ENCODE results near the gene UNKL. TPM values are rescaled to one million over a fixed set of nuclear protein-coding genes. Genes with fewer than 3 reads are reported as not detected.

UNKL gene
- total RNA-seq, 2 experiments from 2014 or later, result 26.0 to 33.4 TPM

- H3K4me1 Mint-ChIP-seq (ENCODE audit: low read depth), result peaks cover 9% of the 10 kb centered on the region
- no peaks in the 10 kb centered on the region for H3K9me3 Mint-ChIP-seq
- no peaks in the 10 kb centered on the region for H3K36me3 Mint-ChIP-seq
- no peak overlapping the region for H3K27ac Mint-ChIP-seq
- intact Hi-C loops (cut with micrococcal nuclease), result no loop called here
- POLR2A ChIA-PET, result interaction anchor here (0.6 kb wide), 1 partner anchor 145 kb away, joined by 5 read pairs; no protein-coding TSS in a partner anchor
- DNase-seq, result no peak
- CTCF ChIA-PET, result no interaction called here
- H3K4me3 Mint-ChIP-seq, result no peak overlapping the region
- H3K27me3 Mint-ChIP-seq, result no peaks in the 10 kb centered on the region
These were observed 11.3 kb upstream of the UNKL start for GRCh38 chr16:1425616-1426370.

GRCh38 chr16:1424028-1424427 is 9.5 kb upstream of the UNKL start:
- no peak for DNase-seq
- no peak overlapping the region for H3K27ac Mint-ChIP-seq
- POLR2A ChIA-PET, result no interaction called here
- no peaks in the 10 kb centered on the region for H3K27me3 Mint-ChIP-seq
- H3K36me3 Mint-ChIP-seq, result peaks cover 2% of the 10 kb centered on the region
- intact Hi-C loops (cut with micrococcal nuclease), result loop anchor here (5.0 kb wide), 1 partner anchor 118 kb away; no protein-coding TSS in a partner anchor
- no peaks in the 10 kb centered on the region for H3K9me3 Mint-ChIP-seq
- CTCF ChIA-PET, result no interaction called here
- no peak overlapping the region for H3K4me3 Mint-ChIP-seq
- peaks cover 15% of the 10 kb centered on the region for H3K4me1 Mint-ChIP-seq (ENCODE audit: low read depth)

- H3K9me3 Mint-ChIP-seq, result no peaks in the 10 kb centered on the region
- CTCF ChIA-PET, result no interaction called here
- no peak for DNase-seq
- POLR2A ChIA-PET, result no interaction called here
- H3K36me3 Mint-ChIP-seq, result peaks cover 2% of the 10 kb centered on the region
- H3K4me1 Mint-ChIP-seq (ENCODE audit: low read depth), result peaks cover 23% of the 10 kb centered on the region
- intact Hi-C loops (cut with micrococcal nuclease), result loop anchor here (5.0 kb wide), 1 partner anchor 120 kb away; no protein-coding TSS in a partner anchor
- H3K27me3 Mint-ChIP-seq, result no peaks in the 10 kb centered on the region
- peak overlapping the region; percentile 87 for H3K4me3 Mint-ChIP-seq
- H3K27ac Mint-ChIP-seq, result peak overlapping the region; percentile 97
These were observed 7.6 kb upstream of the UNKL start for GRCh38 chr16:1422076-1422475.

- POLR2A ChIA-PET, result interaction anchor here (0.7 to 1.8 kb wide), 13 partner anchors 9 to 362 kb away, joined by 3 to 14 read pairs (median 4); partner anchors contain the start of genes MAPK8IP3, TELO2 and UBE2I
These were observed 5.6 kb upstream of the UNKL start for GRCh38 chr16:1420111-1420539.

GRCh38 chr16:1416521-1416941 is 2.0 kb upstream of the UNKL start:
- no peak overlapping the region for H3K27ac Mint-ChIP-seq
- H3K27me3 Mint-ChIP-seq, result no peaks in the 10 kb centered on the region
- H3K9me3 Mint-ChIP-seq, result no peaks in the 10 kb centered on the region
- no peak overlapping the region for H3K4me3 Mint-ChIP-seq
- H3K36me3 Mint-ChIP-seq, result peaks cover 2% of the 10 kb centered on the region
- DNase-seq, result no peak
- ChIA-PET CTCF (interaction anchor here (0.7 kb wide), 1 partner anchor 816 kb away, joined by 4 read pairs; no protein-coding TSS in a partner anchor), POLR2A (no interaction called here)
- H3K4me1 Mint-ChIP-seq (ENCODE audit: low read depth), result peaks cover 31% of the 10 kb centered on the region
- intact Hi-C loops (cut with micrococcal nuclease), result no loop called here

More at GRCh38 chr16:1420111-1420539, 5.6 kb upstream of the UNKL start:
- H3K4me3 Mint-ChIP-seq, result peak overlapping the region; percentile 87
- no peaks in the 10 kb centered on the region for H3K27me3 Mint-ChIP-seq
- no peaks in the 10 kb centered on the region for H3K9me3 Mint-ChIP-seq
- CTCF ChIA-PET, result interaction anchor here (0.8 to 1.7 kb wide), 4 partner anchors 41 to 286 kb away, joined by 3 to 6 read pairs (median 4); partner anchors contain the start of gene MAPK8IP3
- peaks cover 27% of the 10 kb centered on the region for H3K4me1 Mint-ChIP-seq (ENCODE audit: low read depth)
- intact Hi-C loops (cut with micrococcal nuclease), result loop anchor here (1.0 to 5.0 kb wide), 6 partner anchors 41 to 353 kb away; partner anchors contain the start of genes CRAMP1, EME2, IFT140 and MRPS34
- DNase-seq, result peak; percentile 28
- peaks cover 2% of the 10 kb centered on the region for H3K36me3 Mint-ChIP-seq
- peak overlapping the region; percentile 64 for H3K27ac Mint-ChIP-seq

- ChIA-PET CTCF (no interaction called here), POLR2A (no interaction called here)
- H3K9me3 Mint-ChIP-seq, result no peaks in the 10 kb centered on the region
- DNase-seq, result peak; percentile 82
- H3K4me3 Mint-ChIP-seq, result peak overlapping the region; percentile 83
- H3K27me3 Mint-ChIP-seq, result no peaks in the 10 kb centered on the region
- peak overlapping the region; percentile 80 for H3K27ac Mint-ChIP-seq
- intact Hi-C loops (cut with micrococcal nuclease), result loop anchor here (5.0 kb wide), 1 partner anchor 52 kb away; no protein-coding TSS in a partner anchor
- peaks cover 26% of the 10 kb centered on the region for H3K4me1 Mint-ChIP-seq (ENCODE audit: low read depth)
- H3K36me3 Mint-ChIP-seq, result no peaks in the 10 kb centered on the region
These were observed 596 bp downstream of the UNKL start for GRCh38 chr16:1413684-1414531.

GRCh38 chr16:1412847-1413246 is 1.7 kb downstream of the UNKL start:
- Mint-ChIP-seq H3K4me1 (ENCODE audit: low read depth) (peaks cover 25% of the 10 kb centered on the region), H3K9me3 (no peaks in the 10 kb centered on the region), H3K4me3 (no peak overlapping the region), H3K27me3 (no peaks in the 10 kb centered on the region), H3K36me3 (no peaks in the 10 kb centered on the region), H3K27ac (no peak overlapping the region)
- intact Hi-C loops (cut with micrococcal nuclease), result loop anchor here (5.0 kb wide), 1 partner anchor 51 kb away; no protein-coding TSS in a partner anchor
- DNase-seq, result no peak
- CTCF ChIA-PET, result interaction anchor here (1.1 to 1.3 kb wide), 2 partner anchors 34 to 293 kb away, joined by 3 read pairs; partner anchors contain the start of gene MAPK8IP3
- POLR2A ChIA-PET, result no interaction called here

GRCh38 chr16:1408171-1408837 is 6.2 kb downstream of the UNKL start:
- Mint-ChIP-seq H3K27me3 (no peaks in the 10 kb centered on the region), H3K4me3 (peak overlapping the region; percentile 69), H3K9me3 (no peaks in the 10 kb centered on the region), H3K4me1 (ENCODE audit: low read depth) (peaks cover 21% of the 10 kb centered on the region), H3K27ac (no peak overlapping the region), H3K36me3 (peaks cover 2% of the 10 kb centered on the region)
- intact Hi-C loops (cut with micrococcal nuclease), result no loop called here
- ChIA-PET POLR2A (interaction anchor here (1.0 to 1.7 kb wide), 2 partner anchors 13 to 44 kb away, joined by 4 to 5 read pairs; partner anchors contain the start of gene UQCC4), CTCF (interaction anchor here (0.6 kb wide), 3 partner anchors 45 to 107 kb away, joined by 3 to 5 read pairs (median 3); no protein-coding TSS in a partner anchor)
- peak; percentile 95 for DNase-seq

- Mint-ChIP-seq H3K4me3 (peak overlapping the region; percentile 35), H3K27me3 (no peaks in the 10 kb centered on the region), H3K4me1 (ENCODE audit: low read depth) (peaks cover 21% of the 10 kb centered on the region), H3K36me3 (peaks cover 2% of the 10 kb centered on the region), H3K9me3 (no peaks in the 10 kb centered on the region), H3K27ac (no peak overlapping the region)
- CTCF ChIA-PET, result interaction anchor here (0.6 to 1.2 kb wide), 5 partner anchors 45 to 557 kb away, joined by 3 to 5 read pairs (median 3); partner anchors contain the start of gene RPS2
- intact Hi-C loops (cut with micrococcal nuclease), result no loop called here
- POLR2A ChIA-PET, result interaction anchor here (1.0 to 1.7 kb wide), 2 partner anchors 13 to 43 kb away, joined by 4 to 5 read pairs; partner anchors contain the start of gene UQCC4
- no peak for DNase-seq
These were observed 6.8 kb downstream of the UNKL start for GRCh38 chr16:1407753-1408152.

- H3K27me3 Mint-ChIP-seq, result no peaks in the 10 kb centered on the region
- intact Hi-C loops (cut with micrococcal nuclease), result no loop called here
- DNase-seq, result no peak
- no peak overlapping the region for H3K27ac Mint-ChIP-seq
- ChIA-PET POLR2A (no interaction called here), CTCF (no interaction called here)
- no peaks in the 10 kb centered on the region for H3K9me3 Mint-ChIP-seq
- no peak overlapping the region for H3K4me3 Mint-ChIP-seq
- peaks cover 7% of the 10 kb centered on the region for H3K36me3 Mint-ChIP-seq
- H3K4me1 Mint-ChIP-seq (ENCODE audit: low read depth), result peaks cover 12% of the 10 kb centered on the region
These were observed 10.8 kb downstream of the UNKL start for GRCh38 chr16:1403733-1404132.

GRCh38 chr16:1403036-1403435 is 11.5 kb downstream of the UNKL start:
- intact Hi-C loops (cut with micrococcal nuclease), result no loop called here
- no peaks in the 10 kb centered on the region for H3K27me3 Mint-ChIP-seq
- CTCF ChIA-PET, result no interaction called here
- no peak for DNase-seq
- no peaks in the 10 kb centered on the region for H3K9me3 Mint-ChIP-seq
- H3K27ac Mint-ChIP-seq, result no peak overlapping the region
- POLR2A ChIA-PET, result no interaction called here
- H3K4me1 Mint-ChIP-seq (ENCODE audit: low read depth), result peaks cover 10% of the 10 kb centered on the region
- H3K4me3 Mint-ChIP-seq, result no peak overlapping the region
- H3K36me3 Mint-ChIP-seq, result peaks cover 7% of the 10 kb centered on the region
